ENCODE measurements around the gene LPIN1. TPM values are rescaled to one million over a fixed set of nuclear protein-coding genes. Genes with fewer than 3 reads are reported as not detected.

The LPIN1 gene
- total RNA-seq, 3 donors from 2014 or later = 29.7 to 38.4 (median 30.4) TPM

DNA sequence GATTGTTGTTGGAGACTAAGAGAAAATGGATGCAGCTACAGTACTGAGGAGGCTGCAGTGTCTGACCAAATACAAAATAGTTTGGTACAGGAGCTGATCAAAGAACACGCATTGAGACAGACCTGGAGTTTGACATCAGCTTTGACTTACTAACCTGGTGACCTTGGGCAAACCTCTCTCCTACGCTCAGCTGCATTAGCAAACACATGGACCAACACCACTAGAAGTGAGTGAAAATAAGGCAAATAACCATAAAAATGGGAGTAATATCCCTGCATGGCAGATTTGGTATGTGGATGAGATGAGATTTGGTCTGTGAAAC lies 126.5 kb downstream of the LPIN1 start:
- intact Hi-C loops (cut with DNase I, micrococcal nuclease) = no loop called here
- Histone ChIP-seq H3K4me3 (no peak overlapping the region), H3K36me3 (ENCODE audit: low read depth) (no peaks in the 10 kb centered on the region), H3K4me1 (ENCODE audit: low read depth) (no peaks in the 10 kb centered on the region), H3K9me3 (no peaks in the 10 kb centered on the region)
- TF ChIP-seq, protein P1, sequence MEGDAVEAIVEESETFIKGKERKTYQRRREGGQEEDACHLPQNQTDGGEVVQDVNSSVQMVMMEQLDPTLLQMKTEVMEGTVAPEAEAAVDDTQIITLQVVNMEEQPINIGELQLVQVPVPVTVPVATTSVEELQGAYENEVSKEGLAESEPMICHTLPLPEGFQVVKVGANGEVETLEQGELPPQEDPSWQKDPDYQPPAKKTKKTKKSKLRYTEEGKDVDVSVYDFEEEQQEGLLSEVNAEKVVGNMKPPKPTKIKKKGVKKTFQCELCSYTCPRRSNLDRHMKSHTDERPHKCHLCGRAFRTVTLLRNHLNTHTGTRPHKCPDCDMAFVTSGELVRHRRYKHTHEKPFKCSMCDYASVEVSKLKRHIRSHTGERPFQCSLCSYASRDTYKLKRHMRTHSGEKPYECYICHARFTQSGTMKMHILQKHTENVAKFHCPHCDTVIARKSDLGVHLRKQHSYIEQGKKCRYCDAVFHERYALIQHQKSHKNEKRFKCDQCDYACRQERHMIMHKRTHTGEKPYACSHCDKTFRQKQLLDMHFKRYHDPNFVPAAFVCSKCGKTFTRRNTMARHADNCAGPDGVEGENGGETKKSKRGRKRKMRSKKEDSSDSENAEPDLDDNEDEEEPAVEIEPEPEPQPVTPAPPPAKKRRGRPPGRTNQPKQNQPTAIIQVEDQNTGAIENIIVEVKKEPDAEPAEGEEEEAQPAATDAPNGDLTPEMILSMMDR (IDR thresholded peaks at IDR 0.05) = no peak
- DNase-seq (no peak), ATAC-seq (no peak)

DNA sequence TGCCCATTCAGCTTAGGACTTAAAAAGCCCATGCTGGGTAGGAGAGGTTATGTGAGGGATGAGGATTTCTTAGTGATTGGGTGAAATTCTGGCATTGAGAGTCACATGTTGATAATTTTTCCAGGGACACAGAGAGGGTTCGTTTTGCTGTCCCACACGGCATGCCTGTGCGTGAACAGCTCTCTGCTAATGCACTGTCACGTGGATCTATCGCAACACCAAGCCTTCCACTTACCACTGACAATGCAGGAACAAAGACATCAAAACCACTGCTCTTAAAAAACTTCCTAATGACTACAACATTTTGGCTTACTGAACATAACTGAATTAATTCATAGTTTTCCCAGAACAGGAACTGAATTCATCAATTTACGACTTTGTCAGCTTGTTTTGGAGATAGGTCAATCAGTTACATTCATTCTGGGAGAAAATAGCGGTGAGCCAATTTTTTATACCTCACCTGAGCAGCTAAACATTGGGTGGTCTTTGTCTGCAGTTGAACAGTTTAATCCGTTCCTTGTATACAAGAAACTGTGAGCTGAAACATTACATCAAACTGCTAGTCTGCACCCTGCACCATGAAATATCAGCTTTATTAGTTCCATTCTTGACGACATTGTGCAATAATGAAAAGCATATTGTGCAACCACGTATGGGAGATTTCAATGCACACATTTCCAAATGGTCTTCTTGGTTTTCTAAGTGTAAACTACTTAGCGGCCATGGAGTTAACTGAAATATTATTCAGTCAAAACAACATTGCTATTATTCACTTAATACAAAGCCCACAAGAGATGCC lies 127.1 kb downstream of the LPIN1 start:
- TF ChIP-seq, protein P1 (IDR thresholded peaks at IDR 0.05) = no peak
- no peaks in the 10 kb centered on the region for H3K36me3 ChIP-seq (ENCODE audit: low read depth)
- no peak for ATAC-seq
- intact Hi-C loops (cut with DNase I, micrococcal nuclease) = no loop called here
- no peaks in the 10 kb centered on the region for H3K4me1 ChIP-seq (ENCODE audit: low read depth)
- H3K9me3 ChIP-seq = no peaks in the 10 kb centered on the region
- H3K4me3 ChIP-seq = no peak overlapping the region
- no peak for DNase-seq

DNA sequence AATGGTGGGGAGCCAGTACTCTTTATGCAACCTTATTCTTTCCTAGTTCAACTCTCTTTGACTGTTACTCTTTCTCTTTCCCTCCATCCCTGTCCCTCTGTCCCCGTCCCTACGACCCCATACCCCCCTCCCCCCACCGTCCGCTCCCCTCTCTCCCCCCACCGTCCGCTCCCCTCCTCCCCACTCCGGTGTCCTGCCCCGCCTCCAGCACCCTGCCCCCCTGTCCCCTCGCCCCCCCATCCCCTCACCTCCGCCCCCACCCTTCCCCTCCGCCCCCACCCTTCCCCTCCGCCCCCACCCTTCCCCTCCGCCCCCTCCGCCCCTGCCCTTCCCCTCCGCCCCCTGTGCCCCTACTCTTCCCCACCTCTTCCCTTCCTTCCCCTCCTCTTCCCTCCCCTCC lies 128.4 kb downstream of the LPIN1 start:
- ATAC-seq (no peak), DNase-seq (no peak)
- TF ChIP-seq, protein P1 (IDR thresholded peaks at IDR 0.05) = no peak
- Histone ChIP-seq H3K36me3 (ENCODE audit: low read depth) (no peaks in the 10 kb centered on the region), H3K9me3 (no peaks in the 10 kb centered on the region), H3K4me3 (no peak overlapping the region), H3K4me1 (ENCODE audit: low read depth) (no peaks in the 10 kb centered on the region)
- intact Hi-C loops (cut with DNase I, micrococcal nuclease) = no loop called here

DNA sequence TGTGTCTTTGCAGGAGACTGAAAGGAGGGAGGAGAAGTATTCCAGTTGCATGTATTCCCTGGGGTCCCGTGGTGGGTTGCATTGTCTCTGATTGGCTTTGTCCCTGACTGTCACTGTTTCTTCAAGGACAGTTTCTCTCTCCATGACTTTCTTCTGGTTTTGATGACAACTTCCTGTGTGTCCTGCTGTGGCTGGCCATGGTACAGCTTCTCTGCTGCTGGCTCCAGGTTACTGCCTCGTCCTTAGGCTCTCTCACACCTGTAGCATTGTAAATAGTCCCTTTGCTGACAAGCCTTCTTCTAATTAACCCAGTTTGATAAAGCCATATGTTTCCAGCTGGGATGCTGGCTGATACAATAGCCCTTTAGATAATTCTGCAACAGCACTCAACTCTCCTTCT lies 129.0 kb downstream of the LPIN1 start:
- no peak for ATAC-seq
- DNase-seq = no peak
- Histone ChIP-seq H3K4me3 (no peak overlapping the region), H3K4me1 (ENCODE audit: low read depth) (no peaks in the 10 kb centered on the region), H3K9me3 (no peaks in the 10 kb centered on the region), H3K36me3 (ENCODE audit: low read depth) (no peaks in the 10 kb centered on the region)
- TF ChIP-seq, protein P1 (IDR thresholded peaks at IDR 0.05) = no peak
- intact Hi-C loops (cut with DNase I, micrococcal nuclease) = no loop called here

DNA sequence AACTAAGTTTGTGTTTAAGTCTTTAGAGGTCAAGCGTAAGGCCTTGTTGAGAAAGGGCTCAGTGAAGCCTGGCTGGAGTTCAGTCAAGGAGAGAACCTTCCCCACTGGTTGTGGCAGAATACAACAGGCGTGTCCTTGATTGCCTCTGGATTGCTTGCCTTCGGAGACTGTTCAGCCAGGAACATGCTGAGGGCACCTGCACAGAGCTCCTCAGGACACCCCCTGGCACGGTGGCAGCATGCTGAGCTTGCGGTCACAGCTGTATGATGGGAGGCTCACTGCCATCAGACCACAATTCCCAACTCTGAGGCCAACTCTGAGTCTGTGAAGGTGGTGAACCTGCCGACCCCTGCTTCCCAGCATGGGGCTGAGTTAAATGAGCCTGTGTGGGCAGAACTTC lies 130.0 kb downstream of the LPIN1 start:
- intact Hi-C loops (cut with DNase I, micrococcal nuclease) = no loop called here
- DNase-seq = no peak

More for the DNA sequence above, 130.0 kb downstream of the LPIN1 start:
- no peak for ATAC-seq
- Histone ChIP-seq H3K4me1 (ENCODE audit: low read depth) (no peaks in the 10 kb centered on the region), H3K4me3 (no peak overlapping the region), H3K9me3 (no peaks in the 10 kb centered on the region), H3K36me3 (ENCODE audit: low read depth) (no peaks in the 10 kb centered on the region)
- TF ChIP-seq, protein P1 (IDR thresholded peaks at IDR 0.05) = no peak

All from mucosa of descending colon (tissue), 3 donors.